WTC11 (cell line): ENCODE measurements around the gene TMEM169. TPM values are rescaled to one million over a fixed set of nuclear protein-coding genes. Genes with fewer than 3 reads are reported as not detected.

Experiments
- ATAC-seq: fragments of 200-7000 bp; cut with Tn5 transposase; 2 replicates; pipeline ENCODE4 v1.10.0; 2021; ENCODE audit warnings: mild to moderate bottlenecking, moderate library complexity
- CTCF ChIA-PET: fragments of 300-600 bp; sonication (Branson Sonifier 250); formaldehyde crosslinking; loops from one replicate; lab custom pipeline; 2021; ENCODE audit warnings: antibody characterized with exemption; lab: Charles Lee
- POLR2A ChIA-PET: fragments of 350-600 bp; sonication (Branson Sonifier 250); formaldehyde crosslinking; loops from one replicate; lab custom pipeline; 2021; ENCODE audit warnings: antibody characterized with exemption; lab: Charles Lee
- DNase-seq: peaks from one replicate; pipeline ENCODE4 v3.0.0; 2021; ENCODE audit warnings: low spot score
- H3K27ac Mint-ChIP-seq: 2 replicates; pipeline ENCODE4 v1.8.0; 2021; ENCODE audit warnings: mixed read lengths
- H3K27me3 Mint-ChIP-seq: 2 replicates; pipeline ENCODE4 v1.8.0; 2021; ENCODE audit warnings: low read depth, mild to moderate bottlenecking, moderate library complexity, mixed read lengths
- H3K36me3 Mint-ChIP-seq: 2 replicates; pipeline ENCODE4 v1.8.0; 2021; ENCODE audit warnings: mixed read lengths
- H3K4me1 Mint-ChIP-seq: 2 replicates; pipeline ENCODE4 v1.8.0; 2022; ENCODE audit warnings: mixed read lengths
- H3K4me3 Mint-ChIP-seq: 2 replicates; pipeline ENCODE4 v1.8.0; 2021; ENCODE audit warnings: mild to moderate bottlenecking, moderate library complexity, mixed read lengths
- H3K9me3 Mint-ChIP-seq: 2 replicates; pipeline ENCODE4 v1.8.0; 2021; ENCODE audit warnings: mixed read lengths
- ELF4 ChIP-seq: sonication (generic); formaldehyde crosslinking; IDR thresholded peaks from 2 replicates; pipeline ENCODE4 v1.8.1; 2022; ENCODE audit warnings: low read depth, mild to moderate bottlenecking, moderate library complexity, missing genetic modification reagents
- EMX1 ChIP-seq: fragments of 250-450 bp; sonication (Bioruptor Pico); IDR thresholded peaks from 2 replicates; pipeline ENCODE4 v1.8.0; 2021; ENCODE audit warnings: mild to moderate bottlenecking
- FOXJ3 ChIP-seq: sonication (generic); formaldehyde crosslinking; IDR thresholded peaks from 2 replicates; pipeline ENCODE4 v1.9.0; 2021; ENCODE audit warnings: missing genetic modification reagents, mild to moderate bottlenecking, borderline replicate concordance
- IRF2 ChIP-seq: sonication (generic); formaldehyde crosslinking; IDR thresholded peaks from 2 replicates; pipeline ENCODE4 v1.8.0; 2022; ENCODE audit warnings: low read depth, missing genetic modification reagents, borderline replicate concordance
- PRRX2 ChIP-seq: fragments of 250-450 bp; sonication (Bioruptor Pico); IDR thresholded peaks from 2 replicates; pipeline ENCODE4 v1.8.0; 2021; ENCODE audit warnings: mild to moderate bottlenecking
- TEAD1 ChIP-seq: sonication (generic); formaldehyde crosslinking; IDR thresholded peaks from 2 replicates; pipeline ENCODE4 v1.8.0; 2022; ENCODE audit warnings: mild to moderate bottlenecking, missing genetic modification reagents
- TP53 ChIP-seq: sonication (generic); formaldehyde crosslinking; IDR thresholded peaks from 2 replicates; pipeline ENCODE4 v1.8.1; 2023; ENCODE audit warnings: mild to moderate bottlenecking, missing genetic modification reagents
- ZNF121 ChIP-seq: sonication (generic); formaldehyde crosslinking; IDR thresholded peaks from 2 replicates; pipeline ENCODE4 v1.8.0; 2023; ENCODE audit warnings: missing genetic modification reagents
- total RNA-seq: library from RNA; stranded (reverse); gene quantifications from 3 replicates; pipeline ENCODE4 v1.2.3, GENCODE V29; 2021
- TF ChIP-seq, protein P1 (sequence below): sonication (generic); formaldehyde crosslinking; IDR thresholded peaks from 2 replicates; pipeline ENCODE4 v1.8.1; 2023; ENCODE audit warnings: mild to moderate bottlenecking, missing genetic modification reagents
- TF ChIP-seq, protein P2 (sequence below): sonication (generic); formaldehyde crosslinking; IDR thresholded peaks from 2 replicates; pipeline ENCODE4 v1.8.0; 2022; ENCODE audit warnings: mild to moderate bottlenecking, missing genetic modification reagents
- TF ChIP-seq, protein P3 (sequence below): sonication (generic); formaldehyde crosslinking; IDR thresholded peaks from 2 replicates; pipeline ENCODE4 v1.8.1; 2023; ENCODE audit warnings: mild to moderate bottlenecking, missing genetic modification reagents, borderline replicate concordance
- TF ChIP-seq, protein P4 (sequence below): fragments of 250-450 bp; sonication (Bioruptor Pico); IDR thresholded peaks from 2 replicates; pipeline ENCODE4 v1.9.0; 2021; ENCODE audit warnings: mild to moderate bottlenecking

The TMEM169 gene
- total RNA-seq, 1 experiment from 2014 or later, result 1.8 TPM

DNA sequence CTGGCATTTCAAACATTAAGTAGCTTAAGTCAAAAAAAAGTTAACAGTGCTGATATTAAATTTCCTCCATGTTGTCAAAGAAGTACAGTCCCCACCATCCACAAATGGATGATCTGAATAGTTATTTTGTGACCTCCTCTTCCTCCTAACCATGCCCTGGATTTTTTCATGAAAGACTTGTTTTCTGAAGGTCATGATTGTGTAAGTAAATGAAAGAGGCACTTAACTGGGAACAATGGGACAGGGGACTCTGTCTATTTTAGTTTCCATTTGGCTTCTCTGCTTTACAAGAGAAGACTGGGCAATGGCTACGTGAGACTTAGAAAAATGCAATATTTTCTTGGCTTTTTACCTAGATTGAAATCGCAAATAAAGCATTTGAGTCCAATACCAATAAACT, 32.3 kb upstream of the TMEM169 start:
- Mint-ChIP-seq H3K4me3 (no peak overlapping the region), H3K4me1 (peaks cover 21% of the 10 kb centered on the region), H3K36me3 (peaks cover 21% of the 10 kb centered on the region), H3K9me3 (no peaks in the 10 kb centered on the region), H3K27me3 (no peaks in the 10 kb centered on the region), H3K27ac (peak overlapping the region; percentile 44; the same call in 1 of the 2 replicates)
- TF ChIP-seq, protein P1, sequence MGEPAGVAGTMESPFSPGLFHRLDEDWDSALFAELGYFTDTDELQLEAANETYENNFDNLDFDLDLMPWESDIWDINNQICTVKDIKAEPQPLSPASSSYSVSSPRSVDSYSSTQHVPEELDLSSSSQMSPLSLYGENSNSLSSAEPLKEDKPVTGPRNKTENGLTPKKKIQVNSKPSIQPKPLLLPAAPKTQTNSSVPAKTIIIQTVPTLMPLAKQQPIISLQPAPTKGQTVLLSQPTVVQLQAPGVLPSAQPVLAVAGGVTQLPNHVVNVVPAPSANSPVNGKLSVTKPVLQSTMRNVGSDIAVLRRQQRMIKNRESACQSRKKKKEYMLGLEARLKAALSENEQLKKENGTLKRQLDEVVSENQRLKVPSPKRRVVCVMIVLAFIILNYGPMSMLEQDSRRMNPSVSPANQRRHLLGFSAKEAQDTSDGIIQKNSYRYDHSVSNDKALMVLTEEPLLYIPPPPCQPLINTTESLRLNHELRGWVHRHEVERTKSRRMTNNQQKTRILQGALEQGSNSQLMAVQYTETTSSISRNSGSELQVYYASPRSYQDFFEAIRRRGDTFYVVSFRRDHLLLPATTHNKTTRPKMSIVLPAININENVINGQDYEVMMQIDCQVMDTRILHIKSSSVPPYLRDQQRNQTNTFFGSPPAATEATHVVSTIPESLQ (CRISPR knock-in tag), result no peak
- TF ChIP-seq ELF4 (CRISPR knock-in tag), result no peak
- TF ChIP-seq PRRX2 (CRISPR knock-in tag), result no peak
- TF ChIP-seq FOXJ3 (CRISPR knock-in tag), result no peak
- TF ChIP-seq TP53 (CRISPR knock-in tag), result no peak
- TF ChIP-seq, protein P2, sequence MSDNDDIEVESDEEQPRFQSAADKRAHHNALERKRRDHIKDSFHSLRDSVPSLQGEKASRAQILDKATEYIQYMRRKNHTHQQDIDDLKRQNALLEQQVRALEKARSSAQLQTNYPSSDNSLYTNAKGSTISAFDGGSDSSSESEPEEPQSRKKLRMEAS, result no peak
- DNase-seq (no peak), ATAC-seq (no peak)
- ChIA-PET CTCF (interaction anchor here (0.7 to 1.3 kb wide), 4 partner anchors 16 to 99 kb away, joined by 3 to 4 read pairs (median 3); no protein-coding TSS in a partner anchor), POLR2A (no interaction called here)

DNA sequence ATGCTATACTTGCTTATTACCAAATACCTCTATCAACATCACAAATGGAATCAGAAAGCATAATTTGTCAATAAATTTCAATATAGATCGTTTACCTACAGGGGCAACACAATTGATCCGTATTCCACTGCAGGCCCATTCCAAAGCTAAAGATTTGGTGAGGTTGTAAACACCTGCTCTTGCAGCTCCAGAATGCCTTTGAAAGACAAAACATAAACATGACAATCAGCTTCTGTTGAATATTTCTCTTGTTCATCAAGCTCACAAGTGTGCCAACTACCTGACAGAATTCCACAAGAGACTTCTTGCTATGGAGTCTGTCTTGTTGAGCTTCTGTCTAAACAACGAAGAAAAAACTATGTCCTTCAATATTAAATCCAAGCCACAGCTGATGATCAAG, 30.4 kb upstream of the TMEM169 start:
- DNase-seq, result no peak
- H3K27ac Mint-ChIP-seq, result peak overlapping the region; percentile 92
- TF ChIP-seq, protein P3, sequence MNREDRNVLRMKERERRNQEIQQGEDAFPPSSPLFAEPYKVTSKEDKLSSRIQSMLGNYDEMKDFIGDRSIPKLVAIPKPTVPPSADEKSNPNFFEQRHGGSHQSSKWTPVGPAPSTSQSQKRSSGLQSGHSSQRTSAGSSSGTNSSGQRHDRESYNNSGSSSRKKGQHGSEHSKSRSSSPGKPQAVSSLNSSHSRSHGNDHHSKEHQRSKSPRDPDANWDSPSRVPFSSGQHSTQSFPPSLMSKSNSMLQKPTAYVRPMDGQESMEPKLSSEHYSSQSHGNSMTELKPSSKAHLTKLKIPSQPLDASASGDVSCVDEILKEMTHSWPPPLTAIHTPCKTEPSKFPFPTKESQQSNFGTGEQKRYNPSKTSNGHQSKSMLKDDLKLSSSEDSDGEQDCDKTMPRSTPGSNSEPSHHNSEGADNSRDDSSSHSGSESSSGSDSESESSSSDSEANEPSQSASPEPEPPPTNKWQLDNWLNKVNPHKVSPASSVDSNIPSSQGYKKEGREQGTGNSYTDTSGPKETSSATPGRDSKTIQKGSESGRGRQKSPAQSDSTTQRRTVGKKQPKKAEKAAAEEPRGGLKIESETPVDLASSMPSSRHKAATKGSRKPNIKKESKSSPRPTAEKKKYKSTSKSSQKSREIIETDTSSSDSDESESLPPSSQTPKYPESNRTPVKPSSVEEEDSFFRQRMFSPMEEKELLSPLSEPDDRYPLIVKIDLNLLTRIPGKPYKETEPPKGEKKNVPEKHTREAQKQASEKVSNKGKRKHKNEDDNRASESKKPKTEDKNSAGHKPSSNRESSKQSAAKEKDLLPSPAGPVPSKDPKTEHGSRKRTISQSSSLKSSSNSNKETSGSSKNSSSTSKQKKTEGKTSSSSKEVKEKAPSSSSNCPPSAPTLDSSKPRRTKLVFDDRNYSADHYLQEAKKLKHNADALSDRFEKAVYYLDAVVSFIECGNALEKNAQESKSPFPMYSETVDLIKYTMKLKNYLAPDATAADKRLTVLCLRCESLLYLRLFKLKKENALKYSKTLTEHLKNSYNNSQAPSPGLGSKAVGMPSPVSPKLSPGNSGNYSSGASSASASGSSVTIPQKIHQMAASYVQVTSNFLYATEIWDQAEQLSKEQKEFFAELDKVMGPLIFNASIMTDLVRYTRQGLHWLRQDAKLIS (CRISPR knock-in tag), result no peak
- TF ChIP-seq EMX1 (CRISPR knock-in tag), result no peak
- TF ChIP-seq, all 79 proteins: peak for 0
- H3K9me3 Mint-ChIP-seq, result no peaks in the 10 kb centered on the region
- POLR2A ChIA-PET, result interaction anchor here (0.8 to 1.5 kb wide), 5 partner anchors 30 to 72 kb away, joined by 3 to 9 read pairs (median 4); partner anchors contain the start of gene PECR
- peaks cover 24% of the 10 kb centered on the region for H3K4me1 Mint-ChIP-seq
- peaks cover 21% of the 10 kb centered on the region for H3K36me3 Mint-ChIP-seq
- no peak overlapping the region; the same call in 1 of the 2 replicates for H3K4me3 Mint-ChIP-seq
- no peaks in the 10 kb centered on the region for H3K27me3 Mint-ChIP-seq
- ATAC-seq, result peak; percentile 48
- CTCF ChIA-PET, result interaction anchor here (0.5 to 1.3 kb wide), 6 partner anchors 17 to 223 kb away, joined by 3 to 7 read pairs (median 4); no protein-coding TSS in a partner anchor

DNA sequence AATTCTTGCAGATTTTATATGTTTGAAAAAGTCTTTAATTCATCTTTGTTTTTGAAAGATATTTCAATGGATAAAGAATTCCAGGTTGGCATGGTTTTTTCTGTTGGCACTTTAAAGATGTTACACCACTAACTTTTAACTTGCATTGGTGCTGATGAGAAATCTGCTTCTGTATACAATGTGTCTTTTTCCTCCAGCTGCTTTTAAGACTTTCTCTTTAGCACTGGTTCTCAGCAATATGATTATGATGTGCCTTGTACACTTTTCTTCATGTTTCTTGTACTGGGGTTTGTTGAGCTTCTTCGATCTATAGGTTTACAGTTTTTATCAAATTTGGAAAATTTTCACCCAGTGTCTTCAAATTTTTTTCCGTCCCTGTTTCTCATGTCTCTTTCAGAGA, 29.3 kb upstream of the TMEM169 start:
- Mint-ChIP-seq H3K36me3 (peaks cover 20% of the 10 kb centered on the region), H3K4me1 (peaks cover 24% of the 10 kb centered on the region), H3K27ac (no peak overlapping the region)
- DNase-seq, result no peak
- CTCF ChIA-PET, result no interaction called here
- no peak for TF ChIP-seq ZNF121 (CRISPR knock-in tag)
- TF ChIP-seq IRF2 (CRISPR knock-in tag), result no peak
- TF ChIP-seq TEAD1, result no peak
- TF ChIP-seq, protein P1 (CRISPR knock-in tag), result no peak
- TF ChIP-seq, protein P4, sequence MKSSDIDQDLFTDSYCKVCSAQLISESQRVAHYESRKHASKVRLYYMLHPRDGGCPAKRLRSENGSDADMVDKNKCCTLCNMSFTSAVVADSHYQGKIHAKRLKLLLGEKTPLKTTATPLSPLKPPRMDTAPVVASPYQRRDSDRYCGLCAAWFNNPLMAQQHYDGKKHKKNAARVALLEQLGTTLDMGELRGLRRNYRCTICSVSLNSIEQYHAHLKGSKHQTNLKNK (CRISPR knock-in tag), result no peak
- TF ChIP-seq, all 79 proteins: peak for 0
- no peak overlapping the region for H3K4me3 Mint-ChIP-seq
- no peaks in the 10 kb centered on the region for H3K27me3 Mint-ChIP-seq
- no peak for ATAC-seq
- POLR2A ChIA-PET, result interaction anchor here (1.5 kb wide), 1 partner anchor 46 kb away, joined by 4 read pairs; no protein-coding TSS in a partner anchor
- H3K9me3 Mint-ChIP-seq, result no peaks in the 10 kb centered on the region
